OCI-M2 (cell line): ENCODE results near the gene YIF1B.

ENCODE experiments used
- DNase-seq: peaks from one replicate; lab custom pipeline; 2025; ENCODE audit not compliant: unreplicated experiment; lab: John Stamatoyannopoulos, UW

Gene YIF1B

DNA sequence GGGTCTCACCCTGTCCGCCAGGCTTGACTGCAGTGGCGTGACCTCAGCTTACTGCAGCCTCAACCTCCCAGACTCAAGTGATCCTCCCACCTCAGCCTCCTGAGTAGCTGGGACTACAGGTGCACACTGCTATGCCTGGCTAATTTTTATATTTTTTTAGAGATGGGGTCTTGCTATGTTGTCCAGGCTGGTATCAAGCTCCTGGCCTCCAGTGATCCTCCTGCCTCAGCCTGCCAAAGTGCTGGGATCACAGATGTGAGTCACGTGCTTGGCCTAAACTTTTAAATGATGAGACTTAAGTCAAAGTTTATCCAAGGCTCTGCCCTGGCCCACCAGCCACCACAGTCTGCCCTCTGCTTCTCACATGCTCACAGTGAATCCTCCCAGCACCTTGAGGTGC lies 9.5 kb downstream of the YIF1B start:
- DNase-seq = no peak

DNA sequence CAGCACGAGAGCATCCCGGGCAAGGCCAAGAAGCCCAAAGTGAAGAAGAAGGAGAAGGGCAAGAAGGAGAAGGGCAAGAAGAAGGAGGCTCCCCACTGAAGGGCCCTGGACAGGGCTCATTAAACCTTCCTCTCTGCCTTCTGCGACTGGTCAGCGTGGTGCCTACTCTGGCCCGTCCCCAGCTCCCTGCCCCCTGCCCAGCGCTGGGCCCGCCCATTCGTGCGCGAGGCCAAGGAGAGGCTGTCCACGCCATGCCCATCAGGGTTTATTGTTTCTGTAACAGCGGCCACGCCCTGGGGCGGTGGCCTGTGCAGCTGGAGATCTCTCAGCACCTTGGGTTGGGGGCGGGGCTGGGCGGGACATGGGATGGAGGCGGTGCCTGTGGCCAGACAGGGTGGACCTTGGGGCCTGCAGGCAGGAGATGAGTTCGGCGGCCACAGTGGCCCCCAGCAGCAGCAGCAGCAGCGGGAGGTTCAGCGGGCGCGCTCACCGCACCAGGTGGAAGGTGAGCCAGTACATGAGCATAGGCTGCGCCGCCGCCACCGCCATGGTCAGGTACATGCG lies 10.8 kb downstream of the YIF1B start:
- DNase-seq = no peak

DNA sequence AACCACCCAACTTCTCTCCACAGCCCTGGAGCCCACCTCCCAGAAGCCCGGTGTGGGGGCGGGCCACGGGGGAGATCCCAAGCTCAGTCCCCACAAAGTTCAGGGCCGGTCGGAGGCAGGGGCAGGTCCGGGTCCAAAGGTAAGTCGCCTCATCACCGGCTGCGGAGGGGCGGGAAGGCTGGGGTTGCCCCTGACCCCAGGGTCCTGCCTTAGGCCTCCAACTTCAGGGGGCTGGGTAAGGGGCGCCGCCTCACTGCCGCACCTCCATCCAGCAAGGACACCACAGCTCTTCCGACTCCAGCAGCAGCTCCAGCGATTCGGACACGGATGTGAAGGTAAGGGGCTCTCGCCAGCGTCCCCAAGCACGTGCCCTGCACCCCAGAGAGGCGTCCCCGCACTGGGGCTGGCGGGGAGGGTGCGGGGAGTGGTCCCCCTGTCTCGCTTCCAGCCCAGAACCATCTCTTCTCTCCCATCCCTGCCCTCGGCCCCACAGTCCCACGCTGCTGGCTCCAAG lies 11.3 kb downstream of the YIF1B start:
- no peak for DNase-seq

DNA sequence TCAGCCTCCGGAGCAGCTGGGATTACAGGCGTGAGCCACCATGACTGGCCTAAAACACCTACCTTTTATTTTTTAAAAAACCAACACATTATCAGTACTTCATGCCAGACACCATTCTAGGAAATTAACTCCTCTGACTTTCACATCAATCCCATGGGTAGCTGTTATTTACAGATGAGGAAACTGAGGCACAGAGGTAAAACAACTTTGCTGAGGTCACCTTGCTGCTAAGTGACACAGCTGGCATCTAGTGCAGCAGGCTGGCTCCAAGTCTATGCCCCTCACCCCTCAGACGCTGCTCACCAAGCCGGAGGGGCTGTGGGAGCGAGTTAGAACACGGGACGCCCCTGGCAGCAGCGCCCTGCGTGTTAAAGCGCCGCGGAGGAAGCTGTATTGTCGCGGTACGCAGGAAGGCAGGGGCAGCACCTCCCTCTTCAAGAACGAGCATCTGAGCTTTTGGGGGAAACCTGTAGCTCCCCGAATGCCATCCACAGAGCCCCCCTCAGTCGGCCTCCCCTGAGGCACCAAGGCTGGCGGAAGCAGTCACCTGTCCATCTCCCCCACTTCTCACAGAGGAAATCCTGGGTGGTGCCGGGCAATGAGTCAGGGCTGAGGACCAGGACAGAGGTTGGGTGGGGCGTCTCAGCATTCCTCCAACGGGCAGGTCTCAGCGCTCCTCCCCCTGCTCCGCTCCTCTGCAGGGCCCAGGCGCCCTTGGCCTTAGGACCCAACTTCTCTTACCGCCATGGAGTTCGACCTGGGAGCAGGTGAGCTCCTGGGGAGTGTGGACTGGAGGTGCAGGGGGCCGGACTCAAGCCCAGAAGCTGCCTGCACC lies 12.0 kb downstream of the YIF1B start, which contains the start of gene C19orf33:
C19orf33 (plus strand) TSS at position 735 of the 835 bp plus-strand sequence; CDS start at position 746, 11 bp downstream.
- DNase-seq = no peak

DNA sequence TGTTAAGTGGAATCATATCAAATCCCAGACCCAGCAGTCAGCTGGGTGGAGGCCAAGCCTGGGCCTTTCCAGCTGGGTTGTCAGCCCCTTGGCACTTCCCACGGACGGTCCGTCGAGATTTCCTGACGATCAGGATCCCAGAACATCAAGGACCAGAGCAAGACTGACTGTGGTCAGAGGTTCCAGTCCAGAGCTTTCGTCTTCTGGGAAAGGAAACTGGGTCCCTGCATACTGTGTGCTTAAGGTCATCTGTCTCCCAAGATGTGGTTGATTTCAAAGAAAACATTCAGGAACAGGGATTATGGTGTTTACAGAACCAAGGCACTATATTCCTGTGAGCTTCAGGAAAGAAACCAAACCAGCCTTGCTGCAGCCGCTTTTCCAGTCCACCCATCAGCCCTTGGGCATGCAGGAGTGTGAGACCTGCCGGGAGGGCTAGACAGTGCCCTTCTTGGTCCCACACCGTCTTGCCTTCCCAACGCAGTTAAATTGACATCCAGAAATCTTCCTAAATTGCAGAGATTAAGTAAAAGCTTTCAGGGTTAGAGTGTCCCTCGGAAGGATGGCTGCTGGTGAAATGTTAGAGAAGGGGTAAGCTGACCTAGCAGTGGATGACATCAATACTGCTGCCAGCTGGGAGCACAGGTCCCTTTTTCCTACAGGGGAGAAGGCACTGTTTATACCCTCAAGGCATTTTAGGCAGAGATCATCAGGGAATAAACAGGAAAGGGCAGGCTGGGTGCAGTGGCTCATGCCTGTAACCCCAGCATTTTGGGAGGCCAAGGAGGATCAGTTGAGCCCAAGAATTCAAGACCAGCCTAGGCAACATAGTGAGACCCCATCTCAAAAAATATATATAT lies 16.7 kb downstream of the YIF1B start:
- no peak for DNase-seq

DNA sequence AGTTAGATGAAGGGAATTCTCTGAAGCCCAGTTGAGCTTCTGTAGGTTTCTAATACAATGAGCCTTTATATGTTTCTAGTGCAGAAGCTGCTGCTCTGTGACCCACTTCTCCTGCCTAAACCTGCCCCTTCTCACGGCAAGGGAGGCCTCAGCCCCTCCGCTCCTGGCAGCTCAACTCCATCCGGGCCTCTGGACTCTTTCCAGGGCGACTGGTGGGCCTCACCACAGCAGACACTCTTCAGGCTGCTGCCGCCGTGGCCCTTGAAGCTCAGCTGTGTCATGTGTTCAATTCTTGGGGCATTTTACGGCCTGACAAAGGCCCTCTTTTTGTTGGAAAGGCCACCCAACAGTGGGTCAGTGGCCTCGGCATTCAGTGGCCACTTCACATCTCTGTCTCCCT lies 21.7 kb downstream of the YIF1B start:
- no peak for DNase-seq

DNA sequence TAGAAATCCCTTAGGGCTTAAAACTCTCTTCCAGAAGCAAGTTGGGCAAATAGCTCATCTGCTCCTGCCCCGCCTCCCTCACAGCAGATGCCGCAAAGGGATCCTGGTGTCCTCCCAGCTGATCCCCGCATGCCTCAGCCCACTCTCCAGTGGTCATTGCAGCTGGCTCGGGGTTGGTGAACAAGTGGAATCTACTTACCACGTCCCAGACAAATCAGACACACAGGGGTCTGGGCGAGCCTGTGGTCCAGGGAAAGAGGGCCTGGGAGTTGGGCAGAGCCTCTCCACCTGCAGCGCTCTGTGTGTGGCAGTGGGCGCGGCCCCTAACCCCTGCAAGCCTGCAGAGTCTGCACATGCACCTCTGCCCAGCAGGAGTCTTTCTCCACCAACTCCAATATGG lies 22.5 kb downstream of the YIF1B start:
- DNase-seq = no peak

DNA sequence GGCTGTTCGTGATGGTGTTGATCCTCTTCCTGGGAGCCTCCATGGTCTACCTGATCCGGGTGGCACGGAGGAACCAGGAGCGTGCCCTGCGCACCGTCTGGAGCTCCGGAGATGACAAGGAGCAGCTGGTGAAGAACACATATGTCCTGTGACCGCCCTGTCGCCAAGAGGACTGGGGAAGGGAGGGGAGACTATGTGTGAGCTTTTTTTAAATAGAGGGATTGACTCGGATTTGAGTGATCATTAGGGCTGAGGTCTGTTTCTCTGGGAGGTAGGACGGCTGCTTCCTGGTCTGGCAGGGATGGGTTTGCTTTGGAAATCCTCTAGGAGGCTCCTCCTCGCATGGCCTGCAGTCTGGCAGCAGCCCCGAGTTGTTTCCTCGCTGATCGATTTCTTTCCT lies 23.9 kb downstream of the YIF1B start:
- DNase-seq = no peak

DNA sequence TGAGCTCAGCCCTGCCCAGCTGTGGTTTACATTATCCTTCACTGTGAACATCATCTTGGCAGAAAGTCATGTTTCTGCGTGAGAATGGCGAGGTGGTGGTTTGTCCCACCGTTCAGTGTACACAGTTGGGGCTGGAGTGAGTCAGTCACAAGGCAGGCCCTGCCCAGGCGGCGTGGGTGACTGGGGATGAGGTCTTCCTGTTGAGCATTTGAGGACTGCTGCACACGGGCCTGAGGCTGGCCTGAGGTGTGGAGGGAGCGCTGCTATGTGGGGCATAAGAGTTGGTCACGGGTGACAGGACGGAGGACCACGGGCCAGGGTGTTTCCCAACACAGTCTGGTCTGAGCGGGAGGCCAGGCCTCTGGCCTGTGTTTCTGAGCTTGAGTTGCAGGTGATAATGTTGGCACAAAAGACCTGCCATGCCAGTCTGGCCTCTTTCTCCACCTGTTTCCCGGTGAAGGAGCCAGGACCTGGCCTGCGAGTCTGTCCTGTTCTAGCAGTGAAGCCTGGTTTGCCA lies 25.1 kb downstream of the YIF1B start:
- DNase-seq = no peak

DNA sequence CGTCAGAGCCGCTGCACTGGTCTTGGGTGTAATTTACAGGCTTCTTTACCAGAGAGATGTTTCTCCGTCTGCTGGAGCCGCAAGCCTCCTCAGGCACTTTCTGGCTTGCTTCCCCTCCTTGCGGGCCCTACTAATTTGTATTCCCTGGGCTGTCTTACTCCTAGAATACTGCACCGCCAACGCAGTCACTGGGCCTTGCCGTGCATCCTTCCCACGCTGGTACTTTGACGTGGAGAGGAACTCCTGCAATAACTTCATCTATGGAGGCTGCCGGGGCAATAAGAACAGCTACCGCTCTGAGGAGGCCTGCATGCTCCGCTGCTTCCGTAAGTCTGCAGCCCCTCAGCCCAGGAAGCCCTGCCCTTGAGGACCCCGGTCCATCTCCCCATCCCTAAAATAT lies 25.8 kb downstream of the YIF1B start:
- no peak for DNase-seq

DNA sequence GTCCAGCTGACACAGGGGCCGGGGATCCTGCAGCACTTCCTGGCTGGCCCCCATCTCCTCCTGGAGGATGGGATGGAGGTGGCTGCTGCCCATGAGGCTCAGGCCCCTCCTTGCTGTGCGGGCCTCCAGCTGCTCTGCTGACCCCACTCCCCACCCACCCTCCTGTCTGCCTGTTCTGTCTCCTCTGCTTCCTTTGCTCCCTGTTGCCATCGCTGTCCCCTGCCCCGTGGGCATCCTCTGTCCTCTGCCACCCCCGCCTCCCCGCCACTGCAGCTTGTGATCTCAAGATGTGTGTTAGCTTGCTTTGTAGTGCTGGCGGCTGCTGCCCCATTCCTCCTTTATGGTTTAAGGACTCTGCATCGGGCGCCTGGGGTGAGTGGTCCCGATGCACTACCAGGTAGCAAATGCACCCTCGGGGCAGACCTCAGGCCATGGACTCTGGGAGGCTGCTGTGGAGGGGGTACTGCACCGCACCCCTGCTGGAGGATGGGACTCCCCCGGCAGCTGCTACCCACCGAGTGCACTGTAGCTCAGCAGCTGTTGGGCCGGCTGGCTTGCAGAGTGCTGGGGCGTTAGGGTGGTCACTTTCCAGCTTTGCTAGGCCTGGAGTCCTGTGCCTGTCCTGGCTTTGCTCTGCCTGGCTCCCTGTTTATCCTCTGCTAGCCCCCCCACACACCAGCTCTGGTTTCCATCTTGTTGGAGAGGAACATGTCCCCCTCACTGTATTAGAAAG lies 27.5 kb downstream of the YIF1B start:
- DNase-seq = no peak

DNA sequence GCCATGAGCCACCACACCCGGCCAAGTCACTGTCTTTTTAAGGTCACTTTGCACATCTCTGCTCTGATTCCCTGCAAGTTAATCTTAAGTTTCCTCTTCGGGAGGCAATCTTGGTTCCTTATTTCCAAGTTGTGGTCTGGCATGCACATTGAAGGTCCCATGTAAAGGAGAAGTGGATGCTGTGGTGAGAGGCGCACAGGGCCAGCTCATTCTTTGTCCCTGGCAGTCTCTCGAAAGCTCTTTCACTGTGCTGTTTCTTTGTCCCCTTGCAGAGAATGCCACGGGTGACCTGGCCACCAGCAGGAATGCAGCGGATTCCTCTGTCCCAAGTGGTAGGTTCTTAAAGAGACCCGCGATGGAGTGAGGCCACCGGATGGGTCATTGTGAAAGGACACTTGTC lies 28.1 kb downstream of the YIF1B start:
- DNase-seq = no peak

DNA sequence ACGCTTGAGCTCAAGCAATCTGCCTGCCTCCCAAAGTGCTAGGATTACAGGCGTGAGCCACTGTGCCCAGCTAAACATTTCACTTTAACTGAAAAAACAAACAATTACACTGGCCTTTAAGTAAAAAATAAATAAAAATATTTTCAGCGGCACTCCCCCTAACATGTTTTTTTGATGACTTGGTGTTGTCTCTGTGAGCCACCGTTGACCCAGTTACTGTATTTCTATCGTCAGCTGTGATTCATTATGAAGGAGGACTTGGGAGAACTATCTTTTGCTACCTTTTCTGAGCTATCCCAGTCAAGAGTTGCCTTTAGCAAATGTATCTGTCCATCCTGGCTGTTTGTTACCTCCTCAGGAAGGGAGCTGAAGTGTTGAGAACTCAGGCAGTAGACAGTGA lies 30.2 kb downstream of the YIF1B start:
- DNase-seq = no peak

DNA sequence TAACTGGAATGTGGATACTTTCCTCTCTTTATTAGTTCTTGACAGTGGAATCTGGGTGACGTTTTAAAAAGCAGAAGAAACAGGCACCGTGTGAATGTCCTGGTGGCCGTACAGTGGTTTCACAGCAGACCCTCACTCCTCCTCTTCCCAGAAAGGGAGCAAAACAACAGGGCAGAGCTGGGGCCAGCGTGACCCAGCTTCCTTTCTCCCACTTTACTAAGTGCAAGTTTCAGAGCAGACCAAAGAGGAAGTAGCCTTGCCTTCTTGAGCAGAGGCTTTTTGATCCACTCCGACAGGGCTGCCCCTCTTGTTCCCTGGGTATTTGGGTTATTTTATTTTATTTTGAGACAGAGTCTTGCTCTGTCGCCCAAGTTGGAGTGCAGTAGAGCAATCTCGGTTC lies 31.3 kb downstream of the YIF1B start:
- DNase-seq = no peak

DNA sequence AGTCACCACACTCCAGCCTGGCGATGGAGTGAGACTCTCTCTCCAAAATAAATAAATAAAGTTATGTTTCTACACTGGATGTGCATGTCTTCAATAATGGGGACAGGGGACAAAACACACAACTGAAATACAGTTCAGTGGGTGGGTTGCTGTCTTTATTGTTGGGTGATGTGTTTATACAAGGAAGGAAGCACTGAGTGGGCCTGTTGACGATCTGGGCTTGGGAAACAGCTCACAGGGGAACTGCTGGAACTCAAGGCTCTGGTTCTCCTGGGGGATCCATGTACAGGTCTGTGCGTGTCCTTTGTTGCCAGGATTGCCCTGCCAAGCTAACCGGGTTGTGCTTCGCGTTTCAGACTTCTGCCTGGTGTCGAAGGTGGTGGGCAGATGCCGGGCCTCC lies 32.5 kb downstream of the YIF1B start:
- DNase-seq = no peak

DNA sequence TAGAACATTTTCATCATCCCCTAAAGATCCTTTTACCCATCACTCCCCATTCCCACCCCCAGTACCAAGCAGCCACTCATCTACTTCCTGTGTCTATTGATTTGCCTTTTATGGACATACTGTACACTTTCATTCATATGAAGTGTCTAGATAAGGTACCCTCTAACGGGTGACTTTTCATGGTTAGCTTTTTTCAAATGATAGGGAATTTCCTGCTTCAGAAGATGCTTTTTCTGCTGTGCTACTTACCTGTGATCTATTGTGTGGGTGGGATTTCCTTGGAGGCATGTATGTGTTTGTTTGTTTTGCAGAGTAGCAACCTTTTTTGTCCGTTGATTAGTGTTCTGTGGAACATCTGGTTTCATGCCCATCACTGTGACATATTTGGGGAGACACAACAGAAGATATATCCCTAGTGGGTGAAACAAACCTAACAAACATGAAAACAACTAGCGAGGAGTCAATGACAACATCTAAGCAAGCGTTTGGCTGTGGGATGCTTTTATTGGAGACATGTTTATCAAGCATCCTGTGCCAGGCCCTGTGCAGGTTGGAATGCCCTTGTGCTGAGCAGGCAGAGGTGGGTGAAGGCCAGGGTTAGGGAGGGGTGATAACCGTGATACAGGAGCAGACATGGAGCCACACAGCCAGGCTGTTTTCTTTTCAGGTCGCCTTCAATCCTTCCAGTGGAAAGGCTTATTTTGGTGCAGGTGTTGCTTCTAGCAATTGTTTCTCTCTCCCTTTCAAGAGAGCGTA lies 33.8 kb downstream of the YIF1B start:
- DNase-seq = peak; percentile 88

DNA sequence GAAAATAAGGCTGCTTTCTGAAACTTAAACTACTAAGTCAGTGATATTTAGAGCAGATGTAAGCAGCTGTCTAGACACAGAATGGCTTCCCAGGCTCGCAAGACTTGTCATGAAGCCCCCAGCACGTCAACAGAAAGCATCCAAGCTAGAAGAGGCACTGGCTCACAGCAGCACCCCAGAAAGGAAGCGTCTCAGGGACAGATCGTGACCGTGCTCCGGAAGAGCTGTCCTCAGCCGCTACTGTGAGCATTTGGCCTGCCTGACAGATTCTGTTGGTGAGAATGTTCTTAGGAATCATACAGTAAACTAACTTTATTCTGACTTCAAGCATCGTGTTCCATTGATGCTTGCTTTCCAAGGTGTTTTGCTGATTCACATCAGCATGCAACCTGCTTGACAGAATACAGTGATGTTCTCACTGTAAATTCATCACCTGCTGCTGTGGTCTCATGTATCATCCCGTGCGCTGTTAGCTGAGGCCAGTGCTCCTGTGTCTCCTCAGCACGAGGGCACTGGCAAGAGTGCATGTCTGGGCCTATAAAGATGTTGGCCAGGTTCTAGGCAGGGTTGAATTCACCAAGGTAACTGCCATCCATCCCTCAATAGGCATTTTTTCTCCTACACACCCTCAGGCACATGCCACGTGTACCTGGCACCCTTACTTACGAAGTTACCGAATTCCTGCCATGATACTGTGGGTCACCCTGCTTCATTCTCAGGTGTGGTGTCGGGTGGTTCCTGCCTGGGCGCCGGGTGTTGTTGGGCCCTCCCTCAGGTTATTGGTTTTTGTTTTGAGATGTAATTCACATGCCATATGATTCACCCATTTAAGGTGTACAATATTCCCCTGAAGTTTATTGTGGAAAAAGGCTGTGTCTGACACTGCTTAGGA lies 35.5 kb downstream of the YIF1B start:
- DNase-seq = no peak

DNA sequence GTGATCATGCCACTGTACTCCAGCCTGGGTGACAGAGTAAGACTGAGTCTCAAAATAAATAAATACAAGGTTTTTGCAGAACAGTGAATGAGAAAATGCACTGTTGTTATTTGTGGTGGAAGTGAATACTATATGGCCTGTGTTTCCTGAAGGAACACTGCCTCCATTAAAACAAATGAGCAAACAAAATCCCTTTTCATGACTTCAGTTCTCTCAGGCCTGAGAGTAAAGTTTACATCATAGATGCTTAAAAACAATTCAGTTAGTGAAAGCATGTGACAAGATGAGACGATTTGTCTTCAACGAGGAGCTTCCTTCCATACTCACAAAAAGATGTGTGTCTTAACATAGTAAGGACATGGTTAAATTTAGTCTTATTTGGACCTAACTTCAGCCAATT lies 37.0 kb downstream of the YIF1B start:
- no peak for DNase-seq
